CD4-positive, alpha-beta T cell treated with Interferon gamma for 1 hour (primary cell): ENCODE measurements around the gene CFAP61.
"Not testable (repeated sequence)": the region's sequence is repeated elsewhere in the genome, so short reads cannot be mapped to it uniquely, and the experiment has no call there.

ENCODE experiments used
- DNase-seq: peaks from one replicate; pipeline ENCODE4 v3.0.0-alpha.2; 2020

Gene CFAP61

DNA sequence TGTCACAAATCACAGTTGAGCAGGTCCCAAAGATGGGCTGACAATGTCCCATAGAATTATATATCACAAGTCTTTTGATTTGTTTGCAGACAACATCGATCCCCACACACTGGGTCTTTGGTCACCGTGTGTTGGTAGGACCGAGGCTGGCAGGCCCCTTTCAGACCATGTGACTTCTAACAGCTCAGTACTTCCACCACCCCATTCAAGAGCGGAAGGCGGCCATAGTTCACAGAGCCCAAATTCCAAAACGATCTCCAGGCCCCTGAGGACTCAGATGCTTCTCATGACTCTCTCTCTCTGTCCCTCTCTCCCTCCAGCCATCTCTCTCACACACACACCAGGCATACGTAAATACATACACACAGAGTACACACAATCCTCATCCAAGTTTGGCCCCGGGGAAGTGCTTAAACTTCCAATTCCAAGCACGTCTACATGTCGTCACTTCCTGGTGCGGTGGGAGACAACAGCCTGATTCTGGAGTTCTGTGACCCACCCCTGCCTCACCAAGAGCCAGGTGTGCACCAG lies 159.7 kb downstream of the CFAP61 start:
- DNase-seq = no peak

DNA sequence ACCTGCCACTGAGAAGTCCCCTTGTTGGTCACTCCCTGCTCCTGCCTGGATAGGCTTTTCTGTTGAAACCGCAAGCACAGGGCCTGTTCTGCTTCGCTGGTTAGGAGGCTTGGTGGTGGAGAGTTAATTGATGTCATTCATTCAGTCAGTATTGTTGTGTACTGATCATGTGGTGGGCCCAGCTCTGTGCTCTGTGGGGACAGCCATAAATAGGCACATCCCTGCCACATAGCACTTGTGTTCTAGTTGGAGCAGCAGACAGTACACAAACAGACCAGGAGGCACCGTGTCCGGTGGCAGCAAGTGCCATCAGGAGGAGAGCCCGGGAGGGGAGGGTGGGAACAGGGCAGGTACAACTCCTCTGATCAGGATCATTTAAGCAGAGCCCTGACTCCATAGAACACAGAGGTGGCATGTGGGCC lies 160.4 kb downstream of the CFAP61 start:
- DNase-seq = no peak

DNA sequence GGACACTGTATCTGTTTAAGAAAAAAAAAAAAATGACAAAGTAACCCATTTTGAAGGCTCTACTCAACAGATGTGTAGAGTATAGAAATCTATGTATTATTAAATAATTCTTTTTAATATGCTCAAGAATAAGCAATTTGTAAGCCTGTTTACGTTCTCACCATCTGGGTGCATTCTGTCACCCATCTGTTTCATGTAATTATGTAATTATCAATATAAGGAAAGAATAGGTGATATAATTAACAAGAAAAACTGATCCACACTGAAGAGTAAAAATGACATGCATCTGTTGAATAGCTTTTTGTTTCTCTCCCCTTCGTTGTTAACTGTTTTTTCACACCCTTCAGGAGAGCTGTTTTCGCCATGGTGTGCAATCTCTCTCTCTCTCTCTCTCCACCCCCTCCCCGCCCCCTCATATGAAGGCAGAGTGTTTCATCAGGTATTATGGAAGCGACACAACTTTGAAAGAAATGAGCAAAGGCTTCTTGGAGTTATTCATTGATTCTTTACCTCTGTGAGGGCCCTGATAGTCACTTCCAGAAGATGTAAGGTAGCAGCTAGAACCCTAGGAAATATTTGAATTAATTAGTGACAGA lies 161.3 kb downstream of the CFAP61 start:
- no peak for DNase-seq

DNA sequence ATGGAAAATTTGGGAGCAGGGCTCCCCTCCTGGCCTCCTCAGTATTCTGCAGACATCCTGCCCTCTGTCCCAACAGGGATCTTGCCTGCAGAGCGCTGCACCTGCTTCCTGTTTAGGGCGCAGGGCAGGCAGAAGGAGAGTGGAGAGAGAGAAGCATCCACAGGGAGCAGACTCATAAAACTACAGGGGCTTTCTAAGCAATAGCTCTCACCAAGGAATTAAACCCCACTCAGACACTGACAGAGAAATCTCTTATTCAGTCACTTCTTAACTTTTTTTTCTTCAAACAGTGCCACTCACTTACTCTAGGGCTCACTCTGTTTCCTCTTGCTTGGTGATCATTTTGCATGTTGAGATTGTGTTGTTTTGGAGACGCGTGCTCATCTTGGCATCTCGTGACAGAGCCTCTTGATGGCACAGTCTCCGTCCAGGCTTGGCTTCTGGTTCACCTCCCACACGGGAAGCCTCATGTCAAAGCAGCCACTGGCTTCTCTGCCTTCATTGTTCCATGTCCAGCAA lies 162.5 kb downstream of the CFAP61 start:
- no peak for DNase-seq

DNA sequence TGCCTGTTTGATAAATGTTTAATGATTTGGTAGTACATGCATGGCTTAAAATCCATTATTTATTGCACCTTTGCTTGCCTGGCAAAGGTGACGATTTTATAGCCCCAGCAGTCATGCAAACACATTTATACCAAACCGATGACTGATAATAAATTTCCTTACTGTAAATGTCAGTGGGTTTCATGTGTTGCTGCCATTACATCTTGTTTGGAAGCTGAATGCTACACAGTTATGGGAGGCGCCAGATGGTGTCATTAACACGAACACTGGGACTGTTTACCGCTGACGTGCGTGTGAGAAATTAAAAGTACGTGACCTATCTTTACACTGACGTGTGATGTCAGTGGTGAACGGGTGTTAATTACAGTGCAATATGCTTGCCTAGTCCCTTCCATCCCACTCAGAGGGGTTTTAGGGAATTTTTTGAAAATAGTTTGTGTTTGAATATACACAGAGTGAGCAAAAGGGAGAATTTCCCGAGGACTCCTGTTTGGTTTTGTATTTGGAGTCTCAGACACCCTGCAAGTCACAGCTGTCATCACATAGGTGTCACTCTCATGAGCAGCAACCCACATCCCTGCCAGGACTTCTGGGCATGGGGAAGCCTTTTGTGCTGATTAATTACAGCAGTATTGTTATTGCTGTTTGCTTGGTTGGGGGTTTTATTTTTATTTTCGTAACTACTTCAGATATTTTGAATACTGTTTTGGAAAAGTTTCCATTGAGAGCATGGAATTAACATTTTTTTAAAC lies 163.8 kb downstream of the CFAP61 start:
- DNase-seq = peak; percentile 22

DNA sequence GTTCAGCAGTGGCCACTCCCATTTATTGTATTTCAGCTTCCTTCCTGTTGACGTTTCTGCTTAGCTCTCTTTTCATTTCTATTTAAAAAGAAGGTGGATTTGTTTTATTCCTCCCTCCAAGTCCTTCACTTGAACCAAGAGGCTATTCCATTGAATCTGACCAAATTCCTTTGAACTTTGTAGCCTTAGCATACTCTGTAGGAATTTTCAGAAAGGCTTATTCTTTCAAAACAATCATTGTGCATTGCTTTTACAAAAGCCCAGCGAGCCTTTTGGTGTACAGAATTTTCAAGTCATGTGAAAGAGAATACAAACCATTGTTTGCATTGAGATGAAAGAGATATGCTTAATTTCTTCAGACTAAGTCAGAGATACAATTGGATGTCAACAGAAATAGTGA lies 164.6 kb downstream of the CFAP61 start:
- no peak for DNase-seq

DNA sequence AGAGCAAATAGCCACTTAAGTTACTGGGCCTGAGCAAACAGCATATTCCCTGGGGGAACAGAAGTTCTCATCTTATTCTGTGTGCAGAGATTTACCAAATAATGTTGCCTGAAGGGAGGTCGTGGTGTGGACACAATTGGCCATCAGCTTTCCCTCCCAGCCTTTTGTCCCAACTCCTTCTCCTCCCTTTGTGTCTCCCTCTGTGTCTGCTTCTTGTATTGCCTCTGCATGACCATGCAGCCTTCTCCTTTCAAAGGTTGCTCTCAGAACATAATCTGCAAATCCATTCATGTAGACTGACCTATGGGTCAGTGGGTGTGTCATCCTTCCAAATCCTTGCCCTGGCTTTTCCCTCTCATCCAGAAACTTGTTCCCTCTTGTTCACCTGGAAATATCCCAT lies 165.3 kb downstream of the CFAP61 start:
- DNase-seq = no peak

DNA sequence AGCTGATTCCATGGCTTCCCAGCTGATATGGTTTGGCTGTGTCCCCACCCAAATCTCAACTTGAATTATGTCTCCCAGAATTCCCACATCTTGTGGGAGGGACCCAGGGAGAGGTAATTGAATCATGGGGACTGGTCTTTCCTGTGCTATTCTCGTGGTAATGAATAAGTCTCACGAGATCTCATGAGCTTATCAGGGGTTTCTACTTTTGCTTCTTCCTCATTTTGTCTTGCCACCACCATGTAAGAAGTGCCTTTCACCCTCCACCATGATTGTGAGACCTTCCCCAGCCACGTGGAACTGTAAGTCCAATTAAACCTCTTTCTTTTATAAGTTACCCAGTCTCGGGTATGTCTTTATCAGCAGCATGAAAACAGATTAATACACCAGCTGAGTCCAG lies 165.8 kb downstream of the CFAP61 start:
- DNase-seq = not testable (repeated sequence)

DNA sequence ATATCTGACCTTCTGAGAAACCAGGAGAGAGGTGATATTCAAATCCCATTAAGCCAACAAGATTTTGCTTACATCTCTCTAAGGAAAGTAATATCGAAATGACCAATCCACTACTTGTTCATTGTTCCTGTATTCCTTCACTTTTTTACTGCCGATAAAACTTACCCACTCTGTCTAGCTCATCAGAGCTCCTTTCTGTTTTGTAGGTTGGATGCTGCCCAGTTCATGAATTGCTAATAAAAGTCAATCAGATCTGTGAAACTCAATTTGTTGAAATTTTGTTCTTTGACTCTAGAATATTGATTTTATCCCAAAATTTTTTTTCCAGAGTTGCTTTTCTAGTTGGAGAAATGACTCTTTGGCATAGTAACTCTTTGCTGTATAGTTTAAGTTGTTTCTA lies 166.7 kb downstream of the CFAP61 start:
- DNase-seq = no peak

DNA sequence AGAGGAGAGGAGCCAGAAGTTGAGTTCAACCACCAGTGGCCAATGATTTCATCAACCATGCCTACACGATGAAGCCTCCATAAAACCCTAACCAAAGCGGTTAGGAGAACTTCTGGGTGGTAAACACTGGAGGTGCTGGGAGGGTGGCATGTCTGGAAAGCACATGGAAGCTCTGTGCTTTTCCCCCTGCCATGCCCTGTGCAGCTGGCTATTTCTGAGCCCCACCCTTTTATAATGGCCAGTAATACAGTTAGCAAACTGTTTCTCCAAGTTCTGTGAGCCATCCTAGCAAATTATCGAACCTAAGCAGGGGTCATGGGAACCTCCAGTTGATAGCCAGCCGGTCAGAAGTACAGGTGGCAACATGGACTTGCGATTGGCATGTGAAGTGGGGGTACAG lies 167.8 kb downstream of the CFAP61 start:
- no peak for DNase-seq

DNA sequence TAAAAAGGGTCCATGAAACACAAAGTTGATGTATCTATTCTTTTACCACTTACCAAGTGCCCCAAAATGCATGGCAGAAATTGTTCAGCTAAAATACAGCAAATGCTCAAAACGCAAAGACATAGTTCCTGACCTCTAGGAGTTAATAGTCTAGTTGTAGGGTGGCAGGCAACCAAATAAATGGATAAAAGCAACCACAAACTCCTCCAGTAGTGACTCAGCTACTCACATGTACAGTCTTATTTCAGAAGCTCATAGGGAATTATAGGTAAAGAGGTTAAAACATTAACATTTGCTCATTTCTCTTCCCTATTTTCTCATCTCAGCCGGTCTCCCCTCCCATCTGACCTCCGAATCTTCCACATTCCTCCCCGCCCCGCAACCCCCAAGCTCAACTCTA lies 171.6 kb downstream of the CFAP61 start:
- DNase-seq = no peak

DNA sequence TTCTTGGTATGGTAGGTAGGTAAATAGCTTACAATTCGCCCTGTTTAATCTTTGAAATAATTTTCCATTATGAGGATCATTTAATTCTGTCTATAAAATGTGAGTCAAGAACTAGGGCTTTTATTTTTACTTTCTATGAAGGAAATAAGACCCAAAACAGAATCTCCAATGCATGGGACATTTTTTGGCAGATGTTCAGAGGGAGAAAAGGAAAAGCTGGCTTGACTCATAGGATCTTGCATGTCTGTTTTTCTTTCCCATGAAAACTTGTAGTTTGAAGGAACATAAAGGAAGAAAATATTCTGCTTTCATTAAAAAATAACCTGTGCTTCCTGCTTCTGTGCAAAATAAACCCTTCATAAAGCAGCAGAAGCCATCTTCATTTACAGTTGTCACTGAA lies 172.5 kb downstream of the CFAP61 start:
- no peak for DNase-seq

DNA sequence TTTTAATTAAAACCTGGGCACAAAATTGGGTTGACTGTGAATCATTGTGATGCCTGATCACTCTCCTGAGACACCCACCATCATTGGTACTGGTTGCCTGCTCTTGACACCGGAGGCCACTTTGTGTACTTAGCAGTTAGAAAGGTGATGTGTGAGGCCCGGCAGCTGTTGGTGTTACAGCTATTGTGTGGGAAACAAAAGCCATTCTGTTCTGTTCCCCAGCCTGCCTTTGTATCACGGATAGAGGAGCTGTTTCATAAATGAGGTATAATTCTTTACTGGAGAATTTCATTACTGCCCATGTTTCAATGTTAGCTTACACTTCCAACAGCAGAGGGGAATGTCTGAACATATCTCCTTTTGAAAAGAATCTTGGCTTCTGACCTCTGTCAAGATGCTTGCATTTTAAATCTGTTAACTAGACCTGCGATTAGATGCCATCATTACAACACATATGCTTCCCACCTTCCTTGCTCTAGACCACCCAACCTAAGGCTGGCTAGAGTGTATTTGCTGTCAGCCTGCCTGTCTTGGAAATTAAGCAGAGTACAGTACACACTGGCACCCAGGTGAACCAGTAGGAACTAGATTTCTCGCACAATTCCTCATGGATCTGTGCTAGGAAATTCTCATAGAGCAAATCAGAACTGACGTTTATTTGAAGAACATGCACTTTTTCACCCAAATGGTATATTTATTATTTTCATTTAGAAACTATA lies 173.2 kb downstream of the CFAP61 start:
- no peak for DNase-seq

DNA sequence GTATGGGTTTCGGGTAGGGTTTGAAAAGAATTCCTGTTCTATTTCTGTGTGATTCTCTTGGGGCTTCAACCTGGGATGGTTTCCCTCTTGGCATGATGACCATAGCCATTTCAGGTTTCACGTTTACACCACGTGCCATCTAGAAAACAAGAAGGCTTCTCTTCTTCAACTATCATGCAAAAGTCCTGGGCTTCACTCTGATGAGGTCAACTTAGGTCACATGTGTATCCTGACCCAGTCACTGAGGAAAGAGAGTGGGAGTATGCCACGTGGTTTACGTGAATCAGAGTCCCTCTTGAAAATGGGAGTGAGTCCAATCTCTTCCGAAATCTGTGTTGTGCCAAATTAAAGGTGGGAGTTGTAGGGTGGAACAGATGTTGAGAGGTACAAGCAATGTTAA lies 174.2 kb downstream of the CFAP61 start:
- DNase-seq = no peak

DNA sequence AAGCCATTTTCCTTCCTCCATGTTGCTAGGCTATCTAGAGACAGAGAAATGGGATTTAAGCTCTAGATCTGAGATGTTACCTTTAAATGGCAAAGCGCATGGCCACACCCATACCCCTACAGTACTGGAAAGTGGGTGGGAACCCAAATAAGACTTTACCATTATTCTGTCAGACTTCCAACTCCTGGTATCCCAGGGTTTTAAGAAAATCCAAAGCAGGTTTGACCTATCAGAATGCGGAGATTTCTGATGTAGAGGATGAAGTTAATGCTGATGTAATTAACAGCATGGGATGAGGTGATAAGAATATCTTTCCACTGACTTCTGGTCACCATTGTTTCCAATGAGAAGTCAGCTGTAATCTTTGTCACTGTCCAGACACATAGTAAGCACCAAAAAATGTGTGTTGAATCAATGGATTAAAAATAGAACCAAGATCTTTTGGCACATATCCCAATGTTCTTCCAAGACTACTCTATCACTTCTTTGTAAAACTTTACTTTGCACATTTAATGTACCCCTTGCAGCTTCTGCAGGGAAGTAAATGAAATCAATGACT lies 174.8 kb downstream of the CFAP61 start:
- no peak for DNase-seq

DNA sequence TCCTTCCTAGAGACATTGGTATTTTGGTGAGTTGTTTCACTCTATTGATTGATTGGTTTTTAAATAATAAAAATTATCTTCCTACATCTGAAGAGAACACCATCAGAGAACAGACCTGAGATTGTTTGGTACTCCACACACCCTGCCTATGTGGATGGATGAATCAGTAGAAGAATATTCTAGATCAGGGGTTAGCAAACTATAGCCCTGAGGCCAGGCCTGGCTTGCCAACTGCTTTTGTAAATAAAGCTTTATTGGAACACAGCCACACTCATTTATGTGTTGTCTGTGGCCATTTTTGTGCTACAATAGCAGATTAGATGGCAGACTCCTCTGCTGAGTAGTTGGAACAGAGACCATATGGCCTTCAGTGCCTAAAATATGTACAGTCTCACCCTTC lies 176.0 kb downstream of the CFAP61 start:
- no peak for DNase-seq

DNA sequence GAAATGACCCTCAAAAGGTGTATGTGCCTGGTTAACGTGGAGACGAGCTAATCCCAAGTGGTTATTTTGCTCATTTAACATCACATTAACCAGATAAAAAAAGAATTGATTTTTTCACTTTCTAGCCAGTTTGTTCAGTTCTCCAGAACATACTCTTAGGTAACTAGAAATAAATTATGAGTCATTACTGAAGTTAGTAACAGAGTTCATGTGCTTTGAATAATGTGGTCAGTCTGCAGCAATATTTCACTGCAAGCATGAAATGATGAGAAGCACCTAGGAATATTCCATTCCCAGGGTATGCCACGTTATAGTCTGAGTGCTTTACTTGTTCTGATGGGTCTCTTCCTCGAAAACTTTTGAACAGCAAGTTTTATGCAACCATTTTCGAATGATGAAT lies 177.3 kb downstream of the CFAP61 start:
- DNase-seq = no peak

DNA sequence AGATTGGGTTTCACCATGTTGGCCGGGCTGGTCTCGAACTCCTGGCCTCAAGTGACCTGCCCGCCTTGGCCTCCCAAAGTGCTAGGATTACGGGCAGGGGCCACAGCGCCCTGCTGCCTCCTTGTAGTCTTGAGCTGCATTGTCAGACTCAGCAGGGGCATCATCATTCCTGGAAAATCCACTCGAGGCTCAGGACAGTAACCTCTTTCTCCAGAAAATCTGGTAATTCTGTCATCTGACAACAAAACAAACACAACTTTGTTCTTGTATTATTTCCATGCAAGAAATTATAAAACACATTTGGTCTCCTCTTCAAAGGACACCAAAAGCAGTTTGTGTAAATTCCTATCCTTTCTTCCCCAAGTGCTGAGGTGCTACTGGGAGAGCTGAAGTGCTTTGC lies 178.4 kb downstream of the CFAP61 start:
- no peak for DNase-seq

DNA sequence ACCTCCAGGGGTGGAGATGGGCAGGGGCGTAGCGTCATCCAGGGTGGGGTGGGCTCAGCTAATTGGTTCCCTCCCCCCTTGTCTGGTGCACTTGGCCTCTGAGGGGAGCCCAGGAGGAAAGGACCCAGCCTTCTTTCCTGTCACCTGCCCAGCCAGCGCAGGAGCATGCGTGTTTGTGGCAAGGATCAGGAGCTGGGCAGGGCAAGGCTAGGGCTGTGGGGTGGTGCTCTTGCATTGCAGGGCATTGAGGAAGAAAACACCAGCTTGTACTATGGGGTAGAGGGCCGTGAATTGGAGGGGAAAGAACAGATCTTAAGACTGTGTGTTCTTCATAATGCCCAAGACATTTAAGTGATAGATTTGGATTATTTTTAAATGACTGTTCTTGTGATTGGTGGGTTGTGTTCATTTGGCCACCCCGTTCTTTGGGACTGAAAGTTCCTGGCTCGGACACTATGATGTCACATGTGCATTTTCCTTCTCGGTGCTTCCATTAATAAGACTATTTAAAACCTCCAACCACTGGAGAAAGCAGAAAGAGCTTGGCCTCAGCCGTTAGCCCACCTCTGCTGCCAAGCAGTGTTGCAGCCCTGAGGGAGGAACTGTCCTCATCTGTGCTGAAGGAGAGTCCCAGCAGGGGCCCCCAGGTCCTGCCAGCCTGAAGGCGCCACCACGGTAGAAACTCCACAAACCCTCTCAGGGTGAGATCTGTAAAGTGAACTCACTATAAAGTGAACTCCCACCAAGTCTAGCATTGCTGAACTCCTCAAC lies 179.4 kb downstream of the CFAP61 start:
- DNase-seq = no peak

DNA sequence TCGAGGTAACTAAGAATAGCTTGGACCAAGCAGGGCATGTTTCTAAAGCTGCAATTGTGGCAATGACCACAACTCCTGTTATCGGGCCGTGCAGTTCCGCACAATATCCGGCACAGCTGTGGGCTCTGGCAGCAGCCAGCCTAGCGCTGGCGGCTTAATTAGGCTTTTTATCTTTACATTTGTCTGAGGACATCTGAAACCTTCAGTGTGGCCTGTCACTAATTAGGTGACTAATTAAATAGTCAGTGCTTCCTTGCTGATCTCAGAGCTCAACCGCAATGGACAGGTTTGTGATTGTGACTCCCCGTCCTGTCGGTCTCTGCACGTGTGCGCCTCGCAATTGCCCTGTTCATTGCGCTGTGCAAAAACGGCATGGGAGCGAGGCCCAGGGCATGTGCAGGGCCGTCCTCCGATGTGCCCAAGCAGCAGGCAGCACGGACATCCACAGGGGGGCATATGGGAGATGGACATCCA lies 180.7 kb downstream of the CFAP61 start:
- DNase-seq = no peak

DNA sequence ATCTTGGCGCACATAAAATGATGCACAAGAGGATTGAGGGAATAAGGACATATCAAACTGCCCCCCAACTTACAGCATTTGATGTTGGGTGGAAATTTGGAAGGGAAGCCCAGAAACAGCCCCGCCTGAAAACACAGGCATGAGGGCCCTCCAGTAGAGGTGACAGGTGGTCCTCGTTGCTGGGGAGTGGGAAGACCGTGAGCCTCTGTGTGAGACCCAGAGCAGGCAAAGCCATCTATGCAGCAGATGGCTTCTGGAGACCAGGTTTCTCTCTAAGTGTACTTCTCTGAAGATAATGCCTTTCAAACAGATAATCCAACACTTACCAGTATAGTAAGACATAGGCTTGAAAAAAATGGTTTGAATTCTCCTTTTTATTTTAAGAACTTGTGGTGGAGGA lies 183.3 kb downstream of the CFAP61 start:
- no peak for DNase-seq
